ENCODE data around the gene ZNF708.
"Not testable (repeated sequence)": the region's sequence is repeated elsewhere in the genome, so short reads cannot be mapped to it uniquely, and the experiment has no call there.

Gene ZNF708

GRCh38 chr19:21259421-21260124 is 69.6 kb downstream of the ZNF708 start:
- DNase-seq = not testable (repeated sequence)

DNA sequence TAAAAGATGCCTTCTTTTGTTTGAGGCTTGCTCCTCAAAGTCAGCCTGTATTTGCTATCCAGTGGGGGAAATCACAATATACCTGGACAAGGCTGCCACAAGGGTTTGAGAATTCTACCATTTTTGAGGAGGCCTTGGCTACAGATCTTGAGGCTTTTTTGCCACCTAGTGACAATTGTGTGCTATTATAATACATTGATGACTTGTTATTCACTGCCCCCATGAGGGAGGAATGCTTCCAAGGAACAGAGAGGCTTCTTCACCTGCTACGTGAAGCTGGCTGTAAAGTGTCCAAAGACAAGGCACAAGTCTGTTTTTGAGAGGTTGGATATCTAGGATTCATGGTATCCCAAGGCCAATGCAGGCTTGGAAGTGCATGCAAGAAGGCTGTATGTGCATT is 72.5 kb downstream of the ZNF708 start:
- no peak for DNase-seq
